SH-SY5Y (cell line): ENCODE results near the gene MTF1.

Source experiments
- GATA2 ChIP-seq: IDR thresholded peaks from 2 replicates; pipeline ENCODE4 v1.6.1; 2011; ENCODE audit warnings: mild to moderate bottlenecking, low read depth, low read length
- GATA3 ChIP-seq: IDR thresholded peaks from 2 replicates; pipeline ENCODE4 v1.6.1; 2011; ENCODE audit warnings: low read depth, mild to moderate bottlenecking, low read length, moderate library complexity

DNA sequence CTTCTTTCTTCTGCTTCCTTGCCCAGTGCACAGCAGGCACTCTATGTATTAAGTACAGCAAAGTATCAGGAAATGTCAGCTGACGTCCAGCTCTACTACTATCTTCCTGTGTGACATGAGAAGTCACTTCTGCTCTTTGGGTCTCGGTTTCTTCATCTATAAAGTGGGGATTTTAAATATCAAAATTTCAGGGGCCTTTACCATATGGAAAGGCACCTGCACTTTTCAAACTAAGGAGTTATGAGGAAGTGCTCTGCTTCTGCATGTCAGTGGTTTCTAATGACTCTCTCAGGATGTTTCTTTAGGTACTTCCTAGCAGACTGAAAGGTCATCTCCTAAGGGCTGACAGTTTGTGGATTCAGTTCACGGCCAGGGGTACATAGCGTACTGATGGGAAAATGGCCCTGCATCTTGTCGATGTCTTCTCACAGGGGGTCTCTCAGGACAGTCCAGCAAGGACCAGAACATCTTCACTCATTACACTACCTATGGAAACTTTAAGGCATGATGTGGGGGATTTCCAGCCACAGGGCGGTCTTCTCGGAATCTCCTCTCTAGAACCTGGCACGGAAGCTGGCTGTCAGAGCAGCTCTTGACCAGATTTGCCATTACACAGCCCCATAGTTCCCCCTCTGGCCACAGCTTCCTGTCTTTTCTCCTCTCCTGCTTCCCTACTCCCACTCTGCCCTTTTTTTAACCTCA is 42.0 kb upstream of the MTF1 start:
- TF ChIP-seq GATA3 (no peak), GATA2 (no peak)
